K562 (cell line): Measurements from ENCODE around the gene SLC25A45. TPM values are rescaled to one million over a fixed set of nuclear protein-coding genes. Genes with fewer than 3 reads are reported as not detected.

ENCODE experiments used
- ATAC-seq: fragments of 200-7000 bp; cut with Tn5 transposase; 3 replicates; pipeline ENCODE4 v1.9.1; 2020; ENCODE audit warnings: moderate library complexity
- BruUV-seq: library from RNA; stranded (reverse); fragments of 400-500 nt; replicated peaks from 2 replicates; lab custom pipeline; 2021; lab: Mats Ljungman, UMichigan
- CTCF ChIA-PET: fragments of 300-600 bp; formaldehyde crosslinking; extraction: SDS; loops from one replicate; lab custom pipeline; 2021; ENCODE audit warnings: low intra/inter-chr PET ratio; lab: Yijun Ruan, JAX
- POLR2A ChIA-PET: fragments of 300-600, 350-650 bp; sonication (Branson Sonifier 250); formaldehyde crosslinking; extraction: SDS; loops from one replicate; lab custom pipeline; 2021; ENCODE audit warnings: antibody characterized with exemption, inconsistent platforms; lab: Yijun Ruan, JAX
- DNase-seq, 4 experiments: peaks; one replicate each; pipeline versions ENCODE4 v3.0.0 to v3.0.0-alpha.2; 2011 to 2018; ENCODE audit warnings: low spot score in 3 of 4, mixed read lengths in 3 of 4; ENCODE audit errors: extremely low read depth in 1 of 4
- FAIRE-seq: peaks from 2 replicates; lab custom pipeline; 2011; peaks lifted over from hg19 to GRCh38; lab: Jason Lieb, UNC
- H2AFZ ChIP-seq: 2 replicates; pipeline ENCODE4 v1.6.0; 2011; ENCODE audit warnings: low read depth, low read length, control low read depth, inconsistent platforms
- H3K27ac ChIP-seq: fragments of 200-600 bp; 3 replicates; pipeline ENCODE4 v1.8.0; 2011; ENCODE audit warnings: low read depth, mild to moderate bottlenecking, control low read depth, inconsistent platforms, low read length, moderate library complexity, mixed read lengths; ENCODE audit errors: extremely low read depth
- H3K27me3 ChIP-seq, 2 experiments: fragments of 300-600 bp in 1 of 2; 2 replicates in 1 of 2; 3 replicates in 1 of 2; pipeline versions ENCODE4 v1.6.0 to v1.8.0; 2011; ENCODE audit warnings: inconsistent platforms in 2 of 2, low read length in 2 of 2, mild to moderate bottlenecking in 1 of 2, mixed read lengths in 1 of 2, moderate library complexity in 1 of 2; ENCODE audit not compliant: control insufficient read depth in 2 of 2, insufficient read depth in 2 of 2
- H3K36me3 ChIP-seq: fragments of 300-600 bp; 3 replicates; pipeline ENCODE4 v1.8.0; 2011; ENCODE audit warnings: mild to moderate bottlenecking, low read length, inconsistent platforms; ENCODE audit not compliant: control insufficient read depth, insufficient read depth
- H3K4me1 ChIP-seq, 2 experiments: fragments of 200-600 bp in 1 of 2; replicated peaks in 1 of 2; 2 replicates in 1 of 2; 3 replicates in 1 of 2; pipeline versions ENCODE4 v1.5.1 to v1.8.0; 2011; ENCODE audit warnings: inconsistent platforms in 2 of 2, low read length in 2 of 2, mild to moderate bottlenecking in 1 of 2, mixed read lengths in 1 of 2, moderate library complexity in 1 of 2; ENCODE audit not compliant: control insufficient read depth in 2 of 2, insufficient read depth in 2 of 2
- H3K4me2 ChIP-seq: 2 replicates; pipeline ENCODE4 v1.6.1; 2011; ENCODE audit warnings: low read length, control low read depth, inconsistent platforms, mixed read lengths; ENCODE audit not compliant: insufficient read depth
- H3K4me3 ChIP-seq: fragments of 200-600 bp; sonication (generic), shearing (Covaris generic); 2 replicates; pipeline ENCODE4 v1.5.1; 2016; ENCODE audit warnings: control low read depth, inconsistent platforms
- H3K79me2 ChIP-seq: fragments of 200-600 bp; 3 replicates; pipeline ENCODE4 v1.8.0; 2011; ENCODE audit warnings: low read length, inconsistent platforms; ENCODE audit not compliant: control insufficient read depth, insufficient read depth
- H3K9ac ChIP-seq, 2 experiments: 2 replicates each; pipeline versions ENCODE4 v1.6.0 to v1.6.1; 2011; ENCODE audit warnings: low read depth in 2 of 2, low read length in 2 of 2, control low read depth in 1 of 2, inconsistent platforms in 1 of 2, mild to moderate bottlenecking in 1 of 2, mixed read lengths in 1 of 2; ENCODE audit not compliant: insufficient read depth in 1 of 2
- H3K9me1 ChIP-seq: one replicate; pipeline ENCODE4 v1.6.0; 2011; ENCODE audit warnings: inconsistent platforms, mild to moderate bottlenecking, low read length, moderate library complexity; ENCODE audit not compliant: control insufficient read depth, insufficient read depth
- H3K9me3 ChIP-seq: replicated peaks from 2 replicates; pipeline ENCODE4 v1.5.1; 2011; ENCODE audit warnings: low read depth, low read length, inconsistent platforms; ENCODE audit not compliant: control insufficient read depth, insufficient read depth
- H4K20me1 ChIP-seq: replicated peaks from 2 replicates; pipeline ENCODE4 v1.6.1; 2011; ENCODE audit warnings: low read length, inconsistent platforms, mixed read lengths; ENCODE audit not compliant: control insufficient read depth, insufficient read depth
- CBX1 ChIP-seq: sonication (generic); IDR thresholded peaks from 2 replicates; pipeline ENCODE4 v1.6.1; 2016; ENCODE audit warnings: antibody characterized with exemption, low read depth, mild to moderate bottlenecking
- CSDE1 ChIP-seq, 2 experiments: fragments of 450-650 bp; IDR thresholded peaks; 2 replicates each; pipeline ENCODE4 v1.6.1; 2016; ENCODE audit warnings: mild to moderate bottlenecking in 1 of 2
- PRMT5 ChIP-seq: sonication (generic); formaldehyde crosslinking; IDR thresholded peaks from 2 replicates; pipeline ENCODE4 v1.5.0; 2020; ENCODE audit warnings: missing genetic modification reagents
- RBFOX2 ChIP-seq: fragments of 200-400 bp; formaldehyde crosslinking; IDR thresholded peaks from 2 replicates; pipeline ENCODE4 v1.6.1; 2017; ENCODE audit warnings: low read depth, mild to moderate bottlenecking, low read length, moderate library complexity
- SIN3B ChIP-seq: fragments of 450-650 bp; IDR thresholded peaks from 2 replicates; pipeline ENCODE4 v1.6.1; 2017; ENCODE audit warnings: low read depth, mild to moderate bottlenecking, moderate library complexity
- SIX5 ChIP-seq, 2 experiments: IDR thresholded peaks; 2 replicates each; pipeline ENCODE4 v1.6.1; 2011; ENCODE audit warnings: low read length in 2 of 2, borderline replicate concordance in 1 of 2, low read depth in 1 of 2, mild to moderate bottlenecking in 1 of 2, moderate library complexity in 1 of 2; ENCODE audit not compliant: insufficient read depth in 1 of 2
- whole genome bisulfite sequencing: fragments of 100-300 bp; shearing (Covaris generic); methylation state at CpG from one replicate; pipeline ENCODE4 v1.1.6; 2016; ENCODE audit warnings: low coverage, mixed read lengths; ENCODE audit not compliant: insufficient coverage; ENCODE audit errors: missing lambda C conversion rate; 5-methylcytosine and 5-hydroxymethylcytosine counted together
- in situ Hi-C: fragments of 300-500 bp; cut with MboI; formaldehyde crosslinking; loops from 4 replicates; pipeline ENCODE4 v1.15.0; 2018; ENCODE audit warnings: inconsistent platforms, mixed read lengths
- intact Hi-C: fragments of 100-400 bp; cut with micrococcal nuclease; formaldehyde crosslinking; loops from 2 replicates; pipeline ENCODE4 v1.14.2; 2022
- polyA plus RNA-seq, 8 experiments: library from polyadenylated mRNA; depleted of rRNA in 4 of 8; stranded (reverse) in 5 of 8; unstranded in 3 of 8; fragments of >200 nt; fragmentation: Nextera tagmentation in 2 of 8; fragmentation: Illumina TruSeq in 1 of 8; extraction: Ambion mirVana in 2 of 8; extraction: Trizol in 1 of 8; gene quantifications; 2 replicates each; pipeline versions ENCODE4 v1.2.1 to v1.2.3, GENCODE V29; 2011 to 2014; ENCODE audit warnings: inconsistent platforms in 1 of 8, missing spikeins in 1 of 8
- total RNA-seq, 7 experiments: library from RNA; depleted of rRNA in 6 of 7; stranded (reverse); fragments of >200 nt in 6 of 7; fragmentation: Illumina TruSeq in 2 of 7; extraction: Trizol in 2 of 7; gene quantifications; 2 replicates each; pipeline versions ENCODE4 v1.2.1 to v1.2.3, GENCODE V29; 2011 to 2021; ENCODE audit warnings: low replicate concordance in 1 of 7
- TF ChIP-seq, protein P1 (sequence below): IDR thresholded peaks from 2 replicates; pipeline ENCODE4 v1.6.1; 2016; ENCODE audit warnings: missing genetic modification characterization, missing compliant biosample characterization
- TF ChIP-seq, protein P2 (sequence below): sonication (generic); formaldehyde crosslinking; IDR thresholded peaks from 2 replicates; pipeline ENCODE4 v1.8.0; 2022; ENCODE audit warnings: missing genetic modification reagents, mild to moderate bottlenecking, borderline replicate concordance

Gene SLC25A45
- total and polyA plus RNA-seq, 9 of the 15 experiments (the other 6 are each of a cell fraction or from before 2014, with no cell fraction given): 0.15 to 2.3 (median 0.68) TPM

DNA sequence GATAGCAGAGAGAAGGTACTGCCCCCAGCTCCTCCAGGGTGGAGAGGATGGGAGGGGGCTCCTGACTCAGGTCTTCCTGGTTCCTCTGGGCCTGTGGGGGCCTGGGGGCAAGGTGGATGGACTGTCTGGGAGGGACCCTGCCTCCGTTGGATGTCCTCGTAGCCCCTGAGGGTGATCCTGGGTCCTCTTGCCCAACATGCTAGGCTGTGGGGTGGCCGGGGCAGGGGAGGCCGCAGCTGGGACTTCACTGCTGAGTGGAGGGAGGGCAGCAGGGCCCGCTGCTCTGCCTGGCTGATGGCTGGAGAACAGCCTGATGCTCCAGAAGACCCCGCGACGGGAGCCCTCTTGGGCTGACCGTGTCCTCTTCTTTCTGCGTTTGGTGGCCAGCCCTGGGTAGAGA is 17.4 kb upstream of the SLC25A45 start:
- Histone ChIP-seq H3K4me1 (peaks cover 9 to 58% of the 10 kb centered on the region in 2 experiments), H3K27ac (no peak overlapping the region), H3K9me3 (no peaks in the 10 kb centered on the region), H3K36me3 (peaks cover 78% of the 10 kb centered on the region; the same call in 2 of the 3 replicates), H2AFZ (no peak overlapping the region), H3K27me3 (no peaks in the 10 kb centered on the region), H4K20me1 (peaks cover 4% of the 10 kb centered on the region; the same call in 1 of the 2 replicates), H3K9me1 (no peaks in the 10 kb centered on the region)
- FAIRE-seq: no peak
- no TSS peak for BruUV-seq
- TF ChIP-seq PRMT5 (CRISPR knock-in tag): no peak
- TF ChIP-seq, protein P1, sequence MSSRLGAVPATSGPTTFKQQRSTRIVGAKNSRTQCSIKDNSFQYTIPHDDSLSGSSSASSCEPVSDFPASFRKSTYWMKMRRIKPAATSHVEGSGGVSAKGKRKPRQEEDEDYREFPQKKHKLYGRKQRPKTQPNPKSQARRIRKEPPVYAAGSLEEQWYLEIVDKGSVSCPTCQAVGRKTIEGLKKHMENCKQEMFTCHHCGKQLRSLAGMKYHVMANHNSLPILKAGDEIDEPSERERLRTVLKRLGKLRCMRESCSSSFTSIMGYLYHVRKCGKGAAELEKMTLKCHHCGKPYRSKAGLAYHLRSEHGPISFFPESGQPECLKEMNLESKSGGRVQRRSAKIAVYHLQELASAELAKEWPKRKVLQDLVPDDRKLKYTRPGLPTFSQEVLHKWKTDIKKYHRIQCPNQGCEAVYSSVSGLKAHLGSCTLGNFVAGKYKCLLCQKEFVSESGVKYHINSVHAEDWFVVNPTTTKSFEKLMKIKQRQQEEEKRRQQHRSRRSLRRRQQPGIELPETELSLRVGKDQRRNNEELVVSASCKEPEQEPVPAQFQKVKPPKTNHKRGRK (tag): no peak
- TF ChIP-seq RBFOX2: peak; percentile 19; the same call in 1 of the 2 replicates
- no peak for TF ChIP-seq CBX1
- no peak for TF ChIP-seq SIX5 (IDR thresholded peaks at IDR 0.05; ENCODE audit: borderline replicate concordance in 1 of 2, insufficient read depth in 1 of 2, low read depth in 1 of 2, low read length in 2 of 2)
- TF ChIP-seq, protein P2, sequence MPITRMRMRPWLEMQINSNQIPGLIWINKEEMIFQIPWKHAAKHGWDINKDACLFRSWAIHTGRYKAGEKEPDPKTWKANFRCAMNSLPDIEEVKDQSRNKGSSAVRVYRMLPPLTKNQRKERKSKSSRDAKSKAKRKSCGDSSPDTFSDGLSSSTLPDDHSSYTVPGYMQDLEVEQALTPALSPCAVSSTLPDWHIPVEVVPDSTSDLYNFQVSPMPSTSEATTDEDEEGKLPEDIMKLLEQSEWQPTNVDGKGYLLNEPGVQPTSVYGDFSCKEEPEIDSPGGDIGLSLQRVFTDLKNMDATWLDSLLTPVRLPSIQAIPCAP (CRISPR knock-in tag): no peak
- no peak for TF ChIP-seq CSDE1 (IDR thresholded peaks at IDR 0.05)
- no peak for TF ChIP-seq SIN3B
- TF ChIP-seq, all 486 proteins: peak for 1
- Histone ChIP-seq H3K4me3 (no peak overlapping the region), H3K79me2 (no peaks in the 10 kb centered on the region), H3K9ac (peak overlapping the region in 1 of 2 experiments; percentile 79; a peak in 2 of 4 replicates), H3K4me2 (no peak overlapping the region)
- ATAC-seq: no peak
- DNase-seq: no peak
- WGBS: 89% methylated on average over 7 of the region's 10 CpGs
- POLR2A ChIA-PET: interaction anchor here (0.7 to 12.2 kb wide), 5 partner anchors 19 to 103 kb away, joined by 3 to 185 read pairs (median 8); partner anchors contain the start of genes MALAT1 and NEAT1
- CTCF ChIA-PET: interaction anchor here (0.5 kb wide), 1 partner anchor 33 kb away, joined by 3 read pairs; no protein-coding TSS in a partner anchor
- intact Hi-C loops: no loop called here
- in situ Hi-C loops: no loop called here
